K562 (cell line): ENCODE measurements around the gene TOM1L2.

Experiments
- EZH2 ChIP-seq: IDR thresholded peaks from 2 replicates; pipeline ENCODE4 v1.6.1; 2012; ENCODE audit warnings: low read depth, mild to moderate bottlenecking, inconsistent platforms, low read length, borderline replicate concordance
- POLR2AphosphoS5 ChIP-seq: IDR thresholded peaks from 2 replicates; pipeline ENCODE4 v1.6.1; 2011; ENCODE audit warnings: mild to moderate bottlenecking, low read depth, low read length, moderate library complexity; ENCODE audit not compliant: control insufficient read depth, insufficient read depth
- SMARCB1 ChIP-seq: IDR thresholded peaks from 2 replicates; pipeline ENCODE4 v1.6.1; 2011; ENCODE audit warnings: improper control_type of control experiment, low read depth; ENCODE audit not compliant: insufficient read length
- ZSCAN29 ChIP-seq: fragments of 450-650 bp; IDR thresholded peaks from 2 replicates; pipeline ENCODE4 v1.6.1; 2017

DNA sequence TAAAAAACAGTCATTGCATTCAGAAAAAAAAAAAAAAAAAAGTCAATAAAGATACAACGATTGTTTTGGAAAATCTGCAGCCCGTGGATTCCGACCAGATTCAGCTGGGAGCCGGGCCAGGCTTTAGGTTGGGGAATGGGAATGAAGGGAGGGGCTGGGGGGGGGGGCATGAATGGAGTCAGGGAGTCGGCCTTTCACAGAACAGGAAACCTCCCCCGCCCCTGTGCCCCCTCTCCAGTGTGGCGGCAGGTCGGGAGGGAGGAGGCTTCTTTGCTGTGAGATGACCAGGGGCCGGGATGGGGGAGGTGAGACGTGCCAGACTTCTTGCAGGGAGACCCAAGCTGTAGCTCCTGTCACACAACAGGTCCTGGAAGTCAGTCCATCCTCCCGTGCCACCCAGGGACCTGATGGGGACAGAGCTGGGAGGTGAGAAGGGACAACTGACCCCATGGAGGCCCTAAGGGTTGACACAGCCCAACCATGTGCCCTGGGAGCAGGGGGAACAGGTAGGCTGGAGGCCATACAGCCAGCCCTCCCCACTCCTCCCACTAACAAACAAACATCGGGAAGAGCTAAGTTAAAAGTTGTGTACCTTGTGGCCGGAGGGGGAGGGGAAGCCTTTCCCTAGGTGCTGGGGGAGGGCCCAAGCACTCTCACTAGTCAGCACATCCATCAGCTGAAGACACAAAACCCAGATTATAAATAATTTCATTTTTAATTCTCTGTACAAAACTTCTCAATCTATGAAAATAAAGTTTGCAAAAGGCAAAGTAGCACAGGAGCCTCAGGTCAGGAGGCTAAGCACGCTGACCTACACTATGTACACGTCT, 160.6 kb downstream of the TOM1L2 start:
- TF ChIP-seq POLR2AphosphoS5 (no peak; the same call in 1 of the 2 replicates), ZSCAN29 (no peak), EZH2 (no peak), SMARCB1 (no peak)
